RWPE2 (cell line): ENCODE results near the gene NR0B1.

Experiments
- ATAC-seq: fragments of 200-7000 bp; cut with Tn5 transposase; 3 replicates; pipeline ENCODE4 v1.9.1; 2021; ENCODE audit warnings: low read depth
- DNase-seq: peaks from one replicate; pipeline ENCODE4 v3.0.0-alpha.2; 2020; ENCODE audit warnings: low spot score
- H3K27ac ChIP-seq: fragments of 450-650 bp; 2 replicates; pipeline ENCODE4 v1.5.1; 2017; ENCODE audit warnings: mild to moderate bottlenecking; ENCODE audit not compliant: poor library complexity, severe bottlenecking
- H3K27me3 ChIP-seq: fragments of 250-450 bp; sonication (Bioruptor Pico); 2 replicates; pipeline ENCODE4 v1.5.1; 2021; ENCODE audit warnings: mild to moderate bottlenecking, moderate library complexity; ENCODE audit not compliant: insufficient read depth, poor library complexity, severe bottlenecking
- H3K36me3 ChIP-seq: fragments of 250-450 bp; sonication (Bioruptor Pico); 2 replicates; pipeline ENCODE4 v1.5.1; 2020; ENCODE audit warnings: low read depth, mild to moderate bottlenecking, moderate library complexity
- H3K4me1 ChIP-seq: fragments of 250-450 bp; sonication (Bioruptor Pico); 2 replicates; pipeline ENCODE4 v1.5.1; 2021; ENCODE audit warnings: mild to moderate bottlenecking, moderate library complexity; ENCODE audit not compliant: insufficient read depth, poor library complexity, severe bottlenecking
- H3K4me3 ChIP-seq: fragments of 250-450 bp; sonication (Bioruptor Pico); 2 replicates; pipeline ENCODE4 v1.5.1; 2021; ENCODE audit warnings: mild to moderate bottlenecking, moderate library complexity; ENCODE audit not compliant: severe bottlenecking
- H3K9me3 ChIP-seq: fragments of 250-450 bp; sonication (Bioruptor Pico); 2 replicates; pipeline ENCODE4 v1.5.1; 2021; ENCODE audit warnings: mild to moderate bottlenecking, moderate library complexity; ENCODE audit not compliant: severe bottlenecking
- TF ChIP-seq, protein P1 (sequence below): fragments of 450-650 bp; IDR thresholded peaks from one replicate; pipeline ENCODE4 v1.5.1; 2017; ENCODE audit warnings: mild to moderate bottlenecking, moderate library complexity; ENCODE audit not compliant: poor library complexity, severe bottlenecking

Gene NR0B1

DNA sequence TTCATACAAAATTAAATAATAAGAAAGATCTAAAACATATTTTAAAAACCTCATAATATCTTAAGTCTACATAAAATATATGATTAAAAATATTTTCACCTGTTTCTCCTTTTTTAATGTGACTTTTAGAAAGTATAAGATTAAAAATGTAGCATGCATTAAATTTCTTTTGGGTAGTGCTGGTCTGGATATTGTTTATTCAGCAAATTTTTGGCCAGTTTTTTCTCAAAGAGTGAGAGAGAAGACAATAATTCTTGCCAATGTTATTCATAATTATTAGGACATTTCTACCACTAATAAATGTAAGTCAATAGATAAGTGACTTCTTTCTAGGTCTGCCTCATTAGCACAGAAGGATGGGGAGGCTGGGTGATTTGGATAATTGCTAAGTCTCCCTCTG is 48.2 kb downstream of the NR0B1 start:
- no peak for ATAC-seq
- Histone ChIP-seq H3K4me1 (no peaks in the 10 kb centered on the region), H3K36me3 (no peaks in the 10 kb centered on the region), H3K27ac (no peak overlapping the region), H3K9me3 (no peaks in the 10 kb centered on the region), H3K4me3 (no peak overlapping the region), H3K27me3 (no peaks in the 10 kb centered on the region)
- no peak for DNase-seq
- TF ChIP-seq, protein P1, sequence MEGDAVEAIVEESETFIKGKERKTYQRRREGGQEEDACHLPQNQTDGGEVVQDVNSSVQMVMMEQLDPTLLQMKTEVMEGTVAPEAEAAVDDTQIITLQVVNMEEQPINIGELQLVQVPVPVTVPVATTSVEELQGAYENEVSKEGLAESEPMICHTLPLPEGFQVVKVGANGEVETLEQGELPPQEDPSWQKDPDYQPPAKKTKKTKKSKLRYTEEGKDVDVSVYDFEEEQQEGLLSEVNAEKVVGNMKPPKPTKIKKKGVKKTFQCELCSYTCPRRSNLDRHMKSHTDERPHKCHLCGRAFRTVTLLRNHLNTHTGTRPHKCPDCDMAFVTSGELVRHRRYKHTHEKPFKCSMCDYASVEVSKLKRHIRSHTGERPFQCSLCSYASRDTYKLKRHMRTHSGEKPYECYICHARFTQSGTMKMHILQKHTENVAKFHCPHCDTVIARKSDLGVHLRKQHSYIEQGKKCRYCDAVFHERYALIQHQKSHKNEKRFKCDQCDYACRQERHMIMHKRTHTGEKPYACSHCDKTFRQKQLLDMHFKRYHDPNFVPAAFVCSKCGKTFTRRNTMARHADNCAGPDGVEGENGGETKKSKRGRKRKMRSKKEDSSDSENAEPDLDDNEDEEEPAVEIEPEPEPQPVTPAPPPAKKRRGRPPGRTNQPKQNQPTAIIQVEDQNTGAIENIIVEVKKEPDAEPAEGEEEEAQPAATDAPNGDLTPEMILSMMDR = no peak

DNA sequence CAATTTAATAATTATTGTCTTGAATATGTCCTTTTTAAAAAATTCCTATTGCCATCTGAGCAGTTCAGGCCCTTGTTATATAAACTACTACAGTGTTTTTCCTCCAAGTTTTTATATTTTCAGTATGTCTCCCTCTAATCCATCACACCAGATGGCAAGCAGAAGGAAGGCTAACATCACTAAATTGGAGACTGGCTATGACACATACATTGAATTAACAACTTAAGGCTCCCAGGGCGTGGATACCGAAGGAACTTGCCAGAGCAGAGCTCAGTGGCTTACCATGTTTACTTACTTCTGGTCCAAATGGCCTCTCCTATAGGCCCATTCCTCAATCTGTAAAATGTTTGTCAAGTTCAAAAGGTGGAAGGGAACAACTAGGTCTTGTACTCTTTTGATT is 49.3 kb downstream of the NR0B1 start:
- DNase-seq (no peak), ATAC-seq (no peak)
- Histone ChIP-seq H3K4me3 (no peak overlapping the region), H3K27ac (no peak overlapping the region), H3K27me3 (no peaks in the 10 kb centered on the region), H3K36me3 (no peaks in the 10 kb centered on the region), H3K9me3 (no peaks in the 10 kb centered on the region), H3K4me1 (no peaks in the 10 kb centered on the region)
- TF ChIP-seq, protein P1 = no peak
